Fibroblast of lung (primary cell): ENCODE measurements around the gene VGLL4. TPM values are rescaled to one million over a fixed set of nuclear protein-coding genes. Genes with fewer than 3 reads are reported as not detected.

Experiments
- DNase-seq, 2 donors: peaks; one replicate each; pipeline versions ENCODE4 v3.0.0 to v3.0.0-alpha.2; 2010; ENCODE audit warnings: low read depth in 2 of 2
- H2AFZ ChIP-seq: 2 replicates; pipeline ENCODE4 v1.5.1; 2012; ENCODE audit warnings: low read length, control low read depth, inconsistent platforms
- H3K27ac ChIP-seq: 2 replicates; pipeline ENCODE4 v1.5.1; 2011; ENCODE audit warnings: low read length, control low read depth; ENCODE audit not compliant: insufficient read depth
- H3K27me3 ChIP-seq: 2 replicates; pipeline ENCODE4 v1.5.1; 2011; ENCODE audit warnings: mild to moderate bottlenecking, low read length; ENCODE audit not compliant: control insufficient read depth, insufficient read depth
- H3K36me3 ChIP-seq: 2 replicates; pipeline ENCODE4 v1.5.1; 2011; ENCODE audit warnings: low read length; ENCODE audit not compliant: control insufficient read depth, insufficient read depth
- H3K4me1 ChIP-seq: 2 replicates; pipeline ENCODE4 v1.5.1; 2011; ENCODE audit warnings: low read length; ENCODE audit not compliant: control insufficient read depth, insufficient read depth; ENCODE audit errors: extremely low read depth
- H3K4me2 ChIP-seq: 2 replicates; pipeline ENCODE4 v1.5.1; 2011; ENCODE audit warnings: low read length, control low read depth; ENCODE audit not compliant: insufficient read depth; ENCODE audit errors: extremely low read depth
- H3K4me3 ChIP-seq, 4 experiments: fragments of 200-600 bp in 1 of 4; sonication (generic) in 1 of 4; replicated peaks in 1 of 4; 2 replicates each; pipeline ENCODE4 v1.5.1; 2011 to 2016; ENCODE audit warnings: low read length in 4 of 4, low read depth in 3 of 4, mild to moderate bottlenecking in 3 of 4, control low read depth in 2 of 4, inconsistent platforms in 1 of 4, mixed read lengths in 1 of 4; ENCODE audit not compliant: insufficient read depth in 1 of 4; ENCODE audit errors: control extremely low read depth in 1 of 4
- H3K79me2 ChIP-seq: 2 replicates; pipeline ENCODE4 v1.5.1; 2012; ENCODE audit warnings: mild to moderate bottlenecking, low read length, inconsistent platforms; ENCODE audit not compliant: control insufficient read depth, insufficient read depth
- H3K9ac ChIP-seq: 2 replicates; pipeline ENCODE4 v1.5.1; 2011; ENCODE audit warnings: mild to moderate bottlenecking, low read length, control low read depth; ENCODE audit not compliant: insufficient read depth
- H3K9me3 ChIP-seq: 2 replicates; pipeline ENCODE4 v1.5.1; 2012; ENCODE audit warnings: low read depth, low read length; ENCODE audit not compliant: control insufficient read depth, insufficient read depth
- H4K20me1 ChIP-seq: 2 replicates; pipeline ENCODE4 v1.5.1; 2011; ENCODE audit warnings: low read length; ENCODE audit not compliant: control insufficient read depth, insufficient read depth; ENCODE audit errors: extremely low read depth
- EZH2 ChIP-seq: IDR thresholded peaks from 2 replicates; pipeline ENCODE4 v1.5.1; 2012; ENCODE audit warnings: low read length, control low read depth, mild to moderate bottlenecking; ENCODE audit errors: missing control alignments
- polyA plus RNA-seq, 2 donors: library from polyadenylated mRNA; depleted of rRNA in 1 of 2; stranded (reverse) in 1 of 2; unstranded in 1 of 2; fragments of >200 nt; gene quantifications; 2 replicates each; pipeline ENCODE4 v1.2.1, GENCODE V29; 2011 to 2012; ENCODE audit warnings: missing spikeins in 1 of 2
- total RNA-seq: library from RNA; depleted of rRNA; stranded (reverse); fragments of >200 nt; gene quantifications from 2 replicates; pipeline ENCODE4 v1.2.1, GENCODE V29; 2014
- TF ChIP-seq, protein P1 (sequence below), 2 donors: IDR thresholded peaks in 1 of 2; conservative IDR thresholded peaks in 1 of 2; 1 replicate in 1 of 2; 2 replicates in 1 of 2; pipeline ENCODE4 v1.5.1; 2011 to 2012; ENCODE audit warnings: low read length in 2 of 2, control low read depth in 1 of 2, inconsistent platforms in 1 of 2, low read depth in 1 of 2, mild to moderate bottlenecking in 1 of 2

Gene VGLL4
- total and polyA plus RNA-seq, 2 donors (not counting 1 experiment from before 2014, with no cell fraction given), result 18.4 to 34.7 TPM

- H3K9ac ChIP-seq, result no peak overlapping the region
- TF ChIP-seq, protein P1, sequence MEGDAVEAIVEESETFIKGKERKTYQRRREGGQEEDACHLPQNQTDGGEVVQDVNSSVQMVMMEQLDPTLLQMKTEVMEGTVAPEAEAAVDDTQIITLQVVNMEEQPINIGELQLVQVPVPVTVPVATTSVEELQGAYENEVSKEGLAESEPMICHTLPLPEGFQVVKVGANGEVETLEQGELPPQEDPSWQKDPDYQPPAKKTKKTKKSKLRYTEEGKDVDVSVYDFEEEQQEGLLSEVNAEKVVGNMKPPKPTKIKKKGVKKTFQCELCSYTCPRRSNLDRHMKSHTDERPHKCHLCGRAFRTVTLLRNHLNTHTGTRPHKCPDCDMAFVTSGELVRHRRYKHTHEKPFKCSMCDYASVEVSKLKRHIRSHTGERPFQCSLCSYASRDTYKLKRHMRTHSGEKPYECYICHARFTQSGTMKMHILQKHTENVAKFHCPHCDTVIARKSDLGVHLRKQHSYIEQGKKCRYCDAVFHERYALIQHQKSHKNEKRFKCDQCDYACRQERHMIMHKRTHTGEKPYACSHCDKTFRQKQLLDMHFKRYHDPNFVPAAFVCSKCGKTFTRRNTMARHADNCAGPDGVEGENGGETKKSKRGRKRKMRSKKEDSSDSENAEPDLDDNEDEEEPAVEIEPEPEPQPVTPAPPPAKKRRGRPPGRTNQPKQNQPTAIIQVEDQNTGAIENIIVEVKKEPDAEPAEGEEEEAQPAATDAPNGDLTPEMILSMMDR (conservative IDR thresholded peaks at IDR 0.05 in 1 of 2, IDR thresholded peaks at IDR 0.05 in 1 of 2; ENCODE audit: low read depth in 1 of 2, low read length in 2 of 2), result no peak
- no peak for TF ChIP-seq EZH2
- no peaks in the 10 kb centered on the region for H3K36me3 ChIP-seq
- no peaks in the 10 kb centered on the region for H4K20me1 ChIP-seq
- H3K4me1 ChIP-seq, result no peaks in the 10 kb centered on the region
- no peaks in the 10 kb centered on the region for H3K27me3 ChIP-seq
- no peaks in the 10 kb centered on the region for H3K9me3 ChIP-seq
- no peak overlapping the region for H3K4me2 ChIP-seq
- H3K4me3 ChIP-seq, result no peak overlapping the region
- no peaks in the 10 kb centered on the region for H3K79me2 ChIP-seq
- no peak overlapping the region for H2AFZ ChIP-seq
- DNase-seq, result no peak
- no peak overlapping the region for H3K27ac ChIP-seq
Observed at GRCh38 chr3:11680509-11680908, 36.8 kb upstream of the VGLL4 start.

- Histone ChIP-seq H2AFZ (no peak overlapping the region), H3K79me2 (no peaks in the 10 kb centered on the region)
- DNase-seq, result no peak
Observed at GRCh38 chr3:11679964-11680363, 36.2 kb upstream of the VGLL4 start.

DNA sequence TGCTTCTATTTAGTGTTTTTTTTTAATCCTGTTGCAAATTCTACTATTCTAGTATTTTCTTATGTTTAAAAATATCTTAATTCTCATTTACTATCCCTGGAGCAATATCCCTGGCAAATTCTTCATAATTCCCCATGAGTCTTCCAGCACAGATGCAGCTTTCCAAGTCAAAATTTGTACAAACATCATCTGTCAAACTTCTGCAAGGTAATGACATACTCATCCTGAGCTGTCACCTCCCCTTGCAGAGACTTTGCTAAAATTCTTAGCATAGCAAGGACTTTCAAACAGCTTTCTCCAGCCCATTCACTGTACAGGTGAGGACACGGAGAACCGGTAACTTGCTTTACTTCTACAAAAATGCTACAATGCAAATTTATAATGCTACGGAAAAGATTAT lies 28.6 kb upstream of the VGLL4 start:
- no peak overlapping the region for H3K4me2 ChIP-seq
- no peak for TF ChIP-seq EZH2
- TF ChIP-seq, protein P1 (conservative IDR thresholded peaks at IDR 0.05 in 1 of 2, IDR thresholded peaks at IDR 0.05 in 1 of 2; ENCODE audit: low read depth in 1 of 2, low read length in 2 of 2), result no peak
- H3K27me3 ChIP-seq, result no peaks in the 10 kb centered on the region
- no peak overlapping the region for H2AFZ ChIP-seq
- no peaks in the 10 kb centered on the region for H3K79me2 ChIP-seq
- no peak overlapping the region for H3K27ac ChIP-seq
- H3K9me3 ChIP-seq, result no peaks in the 10 kb centered on the region
- no peak overlapping the region for H3K4me3 ChIP-seq
- no peaks in the 10 kb centered on the region for H3K36me3 ChIP-seq
- no peak for DNase-seq
- peaks cover 2% of the 10 kb centered on the region for H4K20me1 ChIP-seq
- H3K9ac ChIP-seq, result no peak overlapping the region
- H3K4me1 ChIP-seq, result no peaks in the 10 kb centered on the region

More at GRCh38 chr3:11679964-11680363, 36.2 kb upstream of the VGLL4 start:
- no peaks in the 10 kb centered on the region for H4K20me1 ChIP-seq
- H3K27ac ChIP-seq, result no peak overlapping the region
- H3K9me3 ChIP-seq, result no peaks in the 10 kb centered on the region
- H3K9ac ChIP-seq, result no peak overlapping the region
- no peaks in the 10 kb centered on the region for H3K4me1 ChIP-seq
- H3K27me3 ChIP-seq, result no peaks in the 10 kb centered on the region
- TF ChIP-seq, protein P1 (conservative IDR thresholded peaks at IDR 0.05 in 1 of 2, IDR thresholded peaks at IDR 0.05 in 1 of 2; ENCODE audit: low read depth in 1 of 2, low read length in 2 of 2), result no peak
- no peak for TF ChIP-seq EZH2
- no peaks in the 10 kb centered on the region for H3K36me3 ChIP-seq
- H3K4me3 ChIP-seq, result no peak overlapping the region
- H3K4me2 ChIP-seq, result no peak overlapping the region
